Testis (tissue), 2 donors: ENCODE data around the gene KLHL2.

ENCODE experiments used
- POLR2A ChIP-seq: fragments of 450-650 bp; IDR thresholded peaks from one replicate; pipeline ENCODE4 v1.6.1; 2017; ENCODE audit warnings: antibody characterized with exemption, mild to moderate bottlenecking, moderate library complexity
- TF ChIP-seq, protein P1 (sequence below), 3 experiments: fragments of 450-650 bp in 2 of 3; fragments of 200-600 bp in 1 of 3; sonication (generic) in 1 of 3; IDR thresholded peaks; one replicate each; pipeline ENCODE4 v1.5.1; 2016 to 2019; ENCODE audit warnings: antibody characterized with exemption in 3 of 3, mild to moderate bottlenecking in 2 of 3, moderate library complexity in 1 of 3

DNA sequence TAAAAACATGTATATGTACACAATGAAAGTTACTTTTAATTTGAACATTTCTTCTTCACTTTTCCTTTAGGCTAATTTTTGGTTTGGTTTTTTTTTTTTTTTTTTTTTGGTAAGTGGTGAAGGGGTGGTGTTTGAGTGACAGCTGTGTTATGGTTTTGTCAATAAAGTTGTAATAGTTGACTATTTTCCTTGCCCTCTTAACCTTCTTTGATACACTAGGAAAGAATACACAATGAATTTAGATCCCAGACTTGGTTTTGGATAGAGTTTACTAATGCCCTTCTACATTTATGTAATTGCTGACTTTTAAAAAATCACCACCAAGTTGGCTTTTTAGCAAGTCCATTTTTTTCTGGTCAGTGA is 82.0 kb downstream of the KLHL2 start:
- no peak for TF ChIP-seq POLR2A
- TF ChIP-seq, protein P1, sequence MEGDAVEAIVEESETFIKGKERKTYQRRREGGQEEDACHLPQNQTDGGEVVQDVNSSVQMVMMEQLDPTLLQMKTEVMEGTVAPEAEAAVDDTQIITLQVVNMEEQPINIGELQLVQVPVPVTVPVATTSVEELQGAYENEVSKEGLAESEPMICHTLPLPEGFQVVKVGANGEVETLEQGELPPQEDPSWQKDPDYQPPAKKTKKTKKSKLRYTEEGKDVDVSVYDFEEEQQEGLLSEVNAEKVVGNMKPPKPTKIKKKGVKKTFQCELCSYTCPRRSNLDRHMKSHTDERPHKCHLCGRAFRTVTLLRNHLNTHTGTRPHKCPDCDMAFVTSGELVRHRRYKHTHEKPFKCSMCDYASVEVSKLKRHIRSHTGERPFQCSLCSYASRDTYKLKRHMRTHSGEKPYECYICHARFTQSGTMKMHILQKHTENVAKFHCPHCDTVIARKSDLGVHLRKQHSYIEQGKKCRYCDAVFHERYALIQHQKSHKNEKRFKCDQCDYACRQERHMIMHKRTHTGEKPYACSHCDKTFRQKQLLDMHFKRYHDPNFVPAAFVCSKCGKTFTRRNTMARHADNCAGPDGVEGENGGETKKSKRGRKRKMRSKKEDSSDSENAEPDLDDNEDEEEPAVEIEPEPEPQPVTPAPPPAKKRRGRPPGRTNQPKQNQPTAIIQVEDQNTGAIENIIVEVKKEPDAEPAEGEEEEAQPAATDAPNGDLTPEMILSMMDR (IDR thresholded peaks at IDR 0.05): no peak
